Measurements from ENCODE around the gene ZP2. TPM values are rescaled to one million over a fixed set of nuclear protein-coding genes. Genes with fewer than 3 reads are reported as not detected.

Gene ZP2
- total and polyA plus RNA-seq, 9 of the 15 experiments (the other 6 are each of a cell fraction or from before 2014, with no cell fraction given), result not detected

- TF ChIP-seq THRA (IDR thresholded peaks at IDR 0.05), result no peak
Measured at GRCh38 chr16:21185659-21186325, 25.6 kb downstream of the ZP2 start (continued).

- no TSS peak for BruUV-seq (replicated peaks)
- no peaks in the 10 kb centered on the region for H3K27me3 ChIP-seq (ENCODE audit: control insufficient read depth in 2 of 2, insufficient read depth in 2 of 2, low read length in 2 of 2)
- TF ChIP-seq SIX5 (IDR thresholded peaks at IDR 0.05; ENCODE audit: borderline replicate concordance in 1 of 2, insufficient read depth in 1 of 2, low read depth in 1 of 2, low read length in 2 of 2), result no peak
- TF ChIP-seq TFAM (CRISPR knock-in tag; conservative IDR thresholded peaks at IDR 0.05), result no peak
- no peak for TF ChIP-seq HES1 (IDR thresholded peaks at IDR 0.05; ENCODE audit: low read depth)
- DNase-seq (ENCODE audit: extremely low read depth in 1 of 4, low spot score in 3 of 4), result no peak
- peaks cover 5% of the 10 kb centered on the region; the same call in 2 of the 3 replicates for H3K36me3 ChIP-seq (ENCODE audit: control insufficient read depth, insufficient read depth, low read length)
- no peak overlapping the region for H3K27ac ChIP-seq (ENCODE audit: extremely low read depth, low read depth, low read length)
- WGBS (ENCODE audit: insufficient coverage, low coverage, missing lambda C conversion rate), result 67% methylated on average over 3 of the region's 3 CpGs
- in situ Hi-C loops (cut with MboI), result loop anchor here (5.0 to 10.0 kb wide), 2 partner anchors 112 to 1510 kb away; no protein-coding TSS in a partner anchor
- H4K20me1 ChIP-seq (replicated peaks; ENCODE audit: control insufficient read depth, insufficient read depth, low read length), result peaks cover 3% of the 10 kb centered on the region; the same call in 1 of the 2 replicates
- ChIA-PET CTCF (ENCODE audit: low intra/inter-chr PET ratio) (no interaction called here), POLR2A (no interaction called here)
- no peaks in the 10 kb centered on the region for H3K79me2 ChIP-seq (ENCODE audit: control insufficient read depth, insufficient read depth, low read length)
- no peak overlapping the region for H3K4me2 ChIP-seq (ENCODE audit: insufficient read depth, low read length)
- H3K4me1 ChIP-seq (replicated peaks in 1 of 2; ENCODE audit: control insufficient read depth in 2 of 2, insufficient read depth in 2 of 2, low read length in 2 of 2), result peaks cover 5 to 8% of the 10 kb centered on the region in 2 experiments; a peak in 3 of 5 replicates
- no peak overlapping the region for H3K9ac ChIP-seq (ENCODE audit: insufficient read depth in 1 of 2, low read depth in 2 of 2, low read length in 2 of 2)
- H2AFZ ChIP-seq (ENCODE audit: low read depth, low read length), result no peak overlapping the region
- ATAC-seq, result no peak
- no peak for FAIRE-seq
- H3K9me3 ChIP-seq (replicated peaks; ENCODE audit: control insufficient read depth, insufficient read depth, low read depth, low read length), result 0 out of 2 replicates have a peak, but pooled peaks cover 3% of the 10 kb centered on the region
- intact Hi-C loops (cut with micrococcal nuclease), result loop anchor here (10.0 kb wide), 1 partner anchor 1140 kb away; no protein-coding TSS in a partner anchor
- no peaks in the 10 kb centered on the region for H3K9me1 ChIP-seq (ENCODE audit: control insufficient read depth, insufficient read depth, low read length)
- no peak overlapping the region for H3K4me3 ChIP-seq
Measured at GRCh38 chr16:21184834-21185233, 26.5 kb downstream of the ZP2 start.
